Measurements from ENCODE around the gene TTBK2. TPM values are rescaled to one million over a fixed set of nuclear protein-coding genes. Genes with fewer than 3 reads are reported as not detected.
"Not testable (repeated sequence)": the region's sequence is repeated elsewhere in the genome, so short reads cannot be mapped to it uniquely, and the experiment has no call there.

TTBK2 gene
- polyA plus RNA-seq, 3 donors = 9.1 to 9.6 (median 9.1) TPM

- no peak for DNase-seq (ENCODE audit: low read depth in 3 of 3, low spot score in 2 of 3)
Measured at GRCh38 chr15:42772144-42772543, 148.4 kb downstream of the TTBK2 start.

- not testable (repeated sequence) for DNase-seq (ENCODE audit: low read depth in 3 of 3, low spot score in 2 of 3)
Measured at GRCh38 chr15:42766109-42766508, 154.5 kb downstream of the TTBK2 start.

DNA sequence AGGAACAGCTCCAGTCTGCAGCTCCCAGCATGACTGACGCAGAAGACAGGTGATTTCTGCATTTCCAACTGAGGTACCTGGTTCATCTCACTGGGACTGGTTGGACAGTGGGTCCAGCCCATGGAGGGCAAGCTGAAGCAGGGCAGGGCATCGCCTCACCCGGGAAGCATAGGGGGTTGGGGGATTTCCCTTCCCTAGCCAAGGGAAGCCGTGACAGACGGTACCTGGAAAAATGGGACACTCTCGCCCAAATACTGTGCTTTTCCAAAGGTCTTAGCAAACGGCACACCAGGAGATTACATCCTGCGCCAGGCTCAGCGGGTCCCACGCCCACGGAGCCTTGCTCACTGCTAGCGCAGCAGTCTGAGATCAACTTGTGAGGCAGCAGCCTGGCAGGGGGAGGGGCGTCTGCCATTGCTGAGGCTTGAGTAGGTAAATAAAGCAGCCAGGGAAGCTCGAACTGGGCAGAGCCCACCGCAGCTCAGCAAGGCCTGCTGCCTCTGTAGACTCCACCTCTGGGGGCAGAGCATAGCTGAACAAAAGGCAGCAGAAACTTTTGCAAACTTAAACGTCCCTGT lies 156.3 kb downstream of the TTBK2 start:
- not testable (repeated sequence) for DNase-seq (ENCODE audit: low read depth in 3 of 3, low spot score in 2 of 3)

DNA sequence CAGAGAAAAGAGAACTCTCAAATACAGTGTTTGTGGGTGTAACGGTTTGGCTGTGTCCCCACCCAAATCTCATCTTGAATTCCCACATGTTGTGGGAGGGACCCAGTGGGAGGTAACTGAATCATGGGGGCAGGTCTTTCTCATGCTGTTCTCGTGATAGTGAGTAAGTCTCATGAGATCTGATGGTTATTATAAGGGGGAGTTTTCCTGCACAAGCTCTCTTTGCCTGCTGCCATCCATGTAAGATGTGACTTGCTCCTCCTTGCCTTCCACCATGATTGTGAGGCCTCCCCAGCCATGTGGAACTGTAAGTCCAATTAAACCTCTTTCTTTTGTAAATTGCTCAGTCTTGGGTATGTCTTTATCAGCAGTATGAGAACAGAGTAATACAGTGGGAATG lies 158.8 kb downstream of the TTBK2 start:
- not testable (repeated sequence) for DNase-seq (ENCODE audit: low read depth in 3 of 3, low spot score in 2 of 3)

DNA sequence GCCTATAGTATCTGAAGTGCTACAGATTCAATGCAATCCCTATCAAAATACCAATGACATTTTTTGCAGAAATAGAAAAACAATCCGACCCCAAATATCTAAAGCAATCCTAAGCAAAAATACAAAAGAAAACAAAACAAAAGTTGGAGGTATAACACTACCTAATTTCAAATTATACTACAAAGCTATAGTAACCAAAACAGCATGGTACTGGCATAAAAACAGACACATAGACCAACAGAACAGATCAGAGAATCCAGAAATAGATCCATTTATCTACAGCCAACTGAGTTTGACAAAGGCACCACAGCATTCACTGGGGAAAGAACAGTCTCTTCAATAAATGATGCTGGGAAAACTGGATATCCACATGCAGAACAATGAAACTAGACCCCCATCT lies 159.8 kb downstream of the TTBK2 start:
- DNase-seq (ENCODE audit: low read depth in 3 of 3, low spot score in 2 of 3) = no peak

GRCh38 chr15:42759093-42759492 lies 161.5 kb downstream of the TTBK2 start:
- no peak for DNase-seq (ENCODE audit: low read depth in 3 of 3, low spot score in 2 of 3)

DNA sequence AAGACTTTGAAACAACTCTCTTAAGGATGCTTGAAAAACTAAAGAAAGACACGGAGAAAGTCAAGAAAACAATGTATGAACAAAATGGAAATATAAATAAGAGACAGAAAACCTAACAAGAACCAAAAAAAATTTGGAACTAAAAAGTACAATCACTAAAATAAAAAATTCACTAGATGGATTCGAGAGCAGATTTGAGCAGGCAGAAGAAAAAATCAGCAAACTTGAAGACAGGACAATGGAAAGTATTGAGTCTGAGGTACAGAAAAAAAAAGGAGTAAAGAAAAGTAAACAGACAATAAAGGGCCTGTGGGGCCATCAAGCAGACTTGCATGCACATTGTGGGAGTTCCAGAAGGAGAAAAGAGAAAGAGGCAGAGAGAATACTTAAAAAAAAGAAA lies 170.3 kb downstream of the TTBK2 start:
- no peak for DNase-seq (ENCODE audit: low read depth in 3 of 3, low spot score in 2 of 3)

DNA sequence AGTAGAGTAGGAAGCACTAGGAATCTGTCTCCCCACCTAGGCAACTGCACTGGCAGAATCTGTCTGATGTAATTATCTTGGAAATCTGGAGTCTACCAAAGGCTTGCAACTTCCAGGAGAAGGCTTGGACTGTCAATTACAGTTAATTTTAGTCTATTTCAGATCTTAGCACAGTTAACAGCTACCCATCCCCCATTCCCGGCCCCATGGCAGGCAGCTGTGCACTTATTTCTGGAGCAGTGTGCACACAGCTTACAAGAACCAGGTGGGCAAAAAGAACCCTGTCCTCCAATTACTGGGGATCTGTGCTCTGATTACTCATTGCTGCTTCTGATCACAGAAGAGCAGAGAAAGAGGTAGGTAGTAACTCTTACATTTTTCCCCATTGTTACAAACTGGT lies 171.3 kb downstream of the TTBK2 start:
- no peak for DNase-seq (ENCODE audit: low read depth in 3 of 3, low spot score in 2 of 3)

DNA sequence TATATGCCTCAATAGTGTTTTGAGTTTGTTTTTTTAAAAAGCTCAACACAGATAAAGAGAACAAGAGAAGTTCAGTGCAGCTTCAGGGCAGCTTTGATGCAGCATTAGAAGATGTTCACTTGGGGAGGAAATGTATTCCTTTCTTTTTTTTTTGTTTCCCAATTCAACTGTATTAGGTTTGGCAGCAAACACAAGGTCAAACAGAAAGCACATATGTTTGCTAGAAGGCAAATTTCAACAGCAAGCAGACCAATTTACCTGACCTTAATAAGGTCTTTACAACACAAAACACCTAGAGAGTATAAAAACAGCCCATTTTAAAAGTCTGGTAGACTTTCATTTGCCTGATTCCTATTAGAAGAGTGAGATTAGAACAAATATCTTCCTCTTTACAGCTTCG lies 176.4 kb downstream of the TTBK2 start:
- no peak for DNase-seq (ENCODE audit: low read depth in 3 of 3, low spot score in 2 of 3)

- no peak for DNase-seq (ENCODE audit: low read depth in 3 of 3, low spot score in 2 of 3)
Measured at GRCh38 chr15:42742149-42742548, 178.4 kb downstream of the TTBK2 start.

DNA sequence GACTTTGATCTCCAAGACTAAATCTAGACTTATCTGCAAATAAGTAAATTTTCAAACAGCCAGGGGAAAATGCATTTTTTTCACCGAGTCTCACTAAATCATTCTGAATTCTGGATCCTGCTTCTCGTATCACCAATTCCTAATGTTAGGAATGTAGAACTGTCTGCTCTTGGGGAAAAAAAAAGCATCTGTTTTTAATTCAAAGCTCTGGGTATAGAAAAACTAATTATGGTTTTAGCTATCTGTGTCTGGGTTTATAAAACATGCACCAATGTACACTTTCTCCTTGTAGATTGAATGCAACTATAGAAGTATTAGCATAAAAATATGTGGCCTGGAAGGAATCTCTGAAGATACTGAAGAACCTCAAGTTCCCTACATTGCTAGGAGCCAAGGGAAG lies 178.9 kb downstream of the TTBK2 start:
- DNase-seq (ENCODE audit: low read depth in 3 of 3, low spot score in 2 of 3) = no peak

DNA sequence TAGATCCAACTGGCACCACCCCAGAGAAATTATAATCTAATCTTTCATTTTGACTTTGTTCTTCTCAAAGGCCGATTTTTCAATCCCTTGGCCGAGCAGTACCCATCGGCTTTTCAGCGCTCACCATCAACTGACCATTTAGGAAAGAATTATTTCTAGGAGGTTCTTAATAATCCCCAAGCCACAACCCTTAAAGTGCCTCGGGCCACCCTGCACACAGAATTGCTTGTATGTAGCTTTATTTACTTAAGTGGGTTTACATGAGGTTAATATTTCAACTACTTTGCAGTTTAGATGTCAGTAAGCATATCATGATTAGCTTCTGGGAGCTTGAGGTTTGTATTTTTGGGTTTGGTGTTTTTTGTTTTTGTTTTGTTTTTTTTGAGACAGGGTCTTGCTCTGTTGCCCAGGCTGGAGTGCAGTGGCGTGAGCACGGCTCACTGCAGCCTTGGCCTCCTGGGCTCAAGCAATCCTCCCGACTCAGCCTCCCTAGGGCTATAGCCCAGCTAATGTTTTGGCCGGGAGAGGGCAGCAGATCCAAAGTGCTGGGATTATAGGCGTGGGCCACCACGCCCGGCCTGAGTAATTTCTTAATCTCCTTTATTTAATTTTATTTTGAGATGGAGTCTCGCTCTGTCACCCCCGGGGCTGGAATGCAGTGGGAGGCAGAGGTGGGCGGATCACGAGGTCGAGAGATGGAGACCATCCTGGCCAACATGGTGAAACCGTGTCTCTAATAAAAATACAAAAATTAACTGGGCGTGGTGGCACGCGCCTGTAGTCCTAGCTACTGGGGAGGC lies 182.8 kb downstream of the TTBK2 start:
- DNase-seq (ENCODE audit: low read depth in 3 of 3, low spot score in 2 of 3) = peak in 1 of 3 donors; percentile 10

GRCh38 chr15:42736793-42737528 lies 183.6 kb downstream of the TTBK2 start, which contains the start of gene CDAN1:
TSS of gene CDAN1 (minus strand) at chr15:42737128. CDS start at chr15:42737102, 26 bp downstream.
- peak; percentile 48 to 80 (median 62) for DNase-seq (ENCODE audit: low read depth in 3 of 3, low spot score in 2 of 3)

DNA sequence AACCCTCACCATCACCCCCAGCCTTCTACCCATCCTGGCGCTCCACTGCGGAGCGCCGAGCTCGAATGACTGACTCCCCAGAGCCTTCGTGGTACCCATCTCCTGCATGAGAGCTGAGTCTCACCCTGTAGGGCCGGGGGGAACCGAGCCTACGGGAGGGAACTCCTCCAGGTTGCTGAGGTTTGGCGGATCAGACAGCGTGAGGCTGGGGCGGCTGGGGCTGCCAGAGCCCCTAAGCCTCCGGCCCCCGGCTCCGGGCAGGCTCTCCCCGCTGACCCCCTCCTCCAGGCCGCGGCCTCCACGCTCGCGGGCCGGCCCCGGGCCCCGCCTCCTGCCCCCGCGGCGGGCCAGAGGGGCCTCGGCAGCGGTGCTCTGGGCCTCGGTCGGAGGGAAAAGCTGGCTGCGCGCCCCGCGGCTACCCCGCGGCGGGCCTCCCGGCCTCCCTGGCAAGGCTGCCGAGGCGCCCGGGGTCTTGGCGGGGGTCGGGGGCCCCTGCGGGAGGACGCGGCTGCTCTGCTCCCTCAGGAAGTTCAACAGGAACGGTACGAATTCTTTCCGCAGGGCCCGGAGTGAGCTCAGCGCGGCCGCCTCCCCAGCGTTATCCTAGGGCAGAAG lies 184.3 kb downstream of the TTBK2 start:
- DNase-seq (ENCODE audit: low read depth in 3 of 3, low spot score in 2 of 3) = peak in 1 of 3 donors; percentile 12

DNA sequence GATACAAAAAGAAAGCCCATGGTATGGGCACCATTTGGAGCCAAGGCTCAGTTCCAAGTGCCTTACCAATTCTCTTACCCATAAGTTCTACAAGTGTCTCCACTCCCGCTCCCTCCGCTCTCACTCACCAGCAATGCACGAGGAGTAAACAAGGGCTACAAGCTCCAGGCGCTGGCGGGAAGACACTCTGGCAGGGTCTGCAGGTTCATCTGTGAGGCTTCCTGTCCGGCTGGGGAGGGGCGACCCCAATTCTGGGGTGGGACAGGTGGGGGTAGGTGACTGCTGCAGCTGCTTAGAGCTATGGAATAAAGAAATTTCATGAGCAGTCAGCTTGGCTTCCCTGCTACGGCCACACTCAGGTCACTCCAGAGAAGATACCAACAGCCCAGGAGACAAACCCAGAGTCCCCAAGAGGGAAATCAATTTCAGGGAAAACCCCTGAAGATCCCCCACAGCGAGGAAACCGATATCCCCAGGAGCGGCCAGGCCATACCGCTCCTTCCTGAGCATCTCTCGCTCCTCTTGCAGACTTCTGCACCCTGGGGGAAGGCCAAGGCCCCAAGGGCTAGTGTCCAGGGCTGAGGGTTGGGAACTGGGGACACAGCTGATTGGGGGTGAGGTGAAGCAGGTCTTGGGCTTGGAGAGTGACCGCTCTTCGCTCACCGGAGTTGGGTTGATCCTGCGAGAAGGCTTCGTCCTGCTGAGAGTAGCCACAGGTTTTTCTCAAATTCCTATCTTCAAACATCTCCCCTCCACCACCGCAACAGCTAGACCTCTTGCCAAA lies 185.0 kb downstream of the TTBK2 start:
- no peak for DNase-seq (ENCODE audit: low read depth in 3 of 3, low spot score in 2 of 3)

DNA sequence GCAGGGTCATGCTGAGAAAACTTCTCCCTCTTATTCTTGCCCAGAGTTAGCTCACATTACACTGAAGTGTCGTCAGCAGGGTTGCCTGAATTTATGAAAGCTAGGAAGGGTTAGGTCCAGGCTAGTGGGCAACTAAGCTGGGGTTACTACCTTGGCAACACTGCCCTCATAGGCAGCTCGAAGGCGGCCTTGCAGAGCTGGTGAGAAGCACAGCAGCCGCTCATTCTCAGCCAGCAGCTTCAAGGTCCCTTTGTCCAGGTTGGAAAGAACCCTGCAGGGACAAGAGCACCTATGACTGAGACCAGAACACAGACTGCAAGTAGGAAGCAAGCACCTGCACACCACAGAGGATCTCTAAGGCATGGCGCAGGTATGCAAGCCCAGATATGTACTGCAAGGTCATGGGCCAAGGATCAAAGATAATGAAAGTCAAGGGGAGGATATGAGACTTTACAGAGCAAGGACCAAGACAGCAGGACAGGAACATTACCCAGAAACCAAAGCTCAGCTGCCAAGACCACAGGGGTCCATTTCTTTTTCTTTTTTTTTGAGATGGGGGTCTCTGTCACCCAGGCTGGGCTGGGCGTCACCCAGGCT lies 186.4 kb downstream of the TTBK2 start:
- no peak for DNase-seq (ENCODE audit: low read depth in 3 of 3, low spot score in 2 of 3)

- no peak for DNase-seq (ENCODE audit: low read depth in 3 of 3, low spot score in 2 of 3)
Measured at GRCh38 chr15:42733027-42733426, 187.6 kb downstream of the TTBK2 start.

GRCh38 chr15:42732095-42732827 lies 188.3 kb downstream of the TTBK2 start:
- no peak for DNase-seq (ENCODE audit: low read depth in 3 of 3, low spot score in 2 of 3)

DNA sequence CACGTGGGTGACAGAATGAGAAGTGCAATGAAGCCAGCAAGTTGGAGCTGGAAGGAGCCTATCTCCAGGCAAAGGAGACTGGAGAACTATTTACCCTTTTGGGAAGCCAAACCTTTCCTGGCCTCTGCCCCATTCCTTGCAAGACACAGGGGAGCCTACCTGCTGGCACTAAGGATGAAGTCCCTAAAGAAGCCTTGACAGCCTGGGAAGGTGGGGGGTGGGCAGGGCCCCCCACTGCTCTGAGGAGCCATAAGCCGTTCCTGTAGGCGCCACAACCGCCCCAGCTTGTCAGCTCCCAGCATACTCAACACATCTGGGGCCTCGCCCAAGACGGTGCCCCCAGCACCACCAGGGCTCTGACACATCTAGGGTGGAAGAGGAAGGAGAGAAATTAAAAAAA lies 189.1 kb downstream of the TTBK2 start:
- no peak for DNase-seq (ENCODE audit: low read depth in 3 of 3, low spot score in 2 of 3)

Data from right renal cortex interstitium (tissue), 3 donors.